ENCODE results near the gene RIMS1. TPM values are rescaled to one million over a fixed set of nuclear protein-coding genes. Genes with fewer than 3 reads are reported as not detected.

RIMS1 gene
- total RNA-seq, 1 donor from 2014 or later = 2.2 TPM

DNA sequence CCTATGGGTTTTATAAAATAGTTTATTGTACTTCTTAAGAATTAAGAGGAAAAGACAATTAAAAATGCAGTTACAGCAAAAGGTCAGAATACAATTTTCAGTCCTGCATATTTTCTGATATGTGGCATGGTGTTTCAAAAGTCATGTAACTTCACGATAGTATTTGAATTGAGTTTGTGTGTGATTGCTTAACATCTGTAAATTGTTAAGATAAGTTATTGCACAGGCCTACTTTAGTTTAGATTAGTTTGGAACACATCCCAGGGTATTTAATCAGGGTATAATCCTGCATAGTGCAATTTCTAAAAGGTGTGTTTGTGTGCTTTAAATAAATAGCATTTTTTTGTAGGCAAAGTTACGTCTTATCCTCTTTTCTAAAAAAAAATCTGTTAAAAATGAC lies 289.6 kb downstream of the RIMS1 start:
- DNase-seq (ENCODE audit: low read depth) (peak; percentile 2), FAIRE-seq (no peak)
- H3K4me3 ChIP-seq (ENCODE audit: insufficient read depth, low read depth, low read length) = no peak overlapping the region
- H3K9ac ChIP-seq (ENCODE audit: low read length) = no peak overlapping the region
- TF ChIP-seq EZH2 (IDR thresholded peaks at IDR 0.05; ENCODE audit: insufficient read depth, low read length) = no peak
- TF ChIP-seq, protein P1, sequence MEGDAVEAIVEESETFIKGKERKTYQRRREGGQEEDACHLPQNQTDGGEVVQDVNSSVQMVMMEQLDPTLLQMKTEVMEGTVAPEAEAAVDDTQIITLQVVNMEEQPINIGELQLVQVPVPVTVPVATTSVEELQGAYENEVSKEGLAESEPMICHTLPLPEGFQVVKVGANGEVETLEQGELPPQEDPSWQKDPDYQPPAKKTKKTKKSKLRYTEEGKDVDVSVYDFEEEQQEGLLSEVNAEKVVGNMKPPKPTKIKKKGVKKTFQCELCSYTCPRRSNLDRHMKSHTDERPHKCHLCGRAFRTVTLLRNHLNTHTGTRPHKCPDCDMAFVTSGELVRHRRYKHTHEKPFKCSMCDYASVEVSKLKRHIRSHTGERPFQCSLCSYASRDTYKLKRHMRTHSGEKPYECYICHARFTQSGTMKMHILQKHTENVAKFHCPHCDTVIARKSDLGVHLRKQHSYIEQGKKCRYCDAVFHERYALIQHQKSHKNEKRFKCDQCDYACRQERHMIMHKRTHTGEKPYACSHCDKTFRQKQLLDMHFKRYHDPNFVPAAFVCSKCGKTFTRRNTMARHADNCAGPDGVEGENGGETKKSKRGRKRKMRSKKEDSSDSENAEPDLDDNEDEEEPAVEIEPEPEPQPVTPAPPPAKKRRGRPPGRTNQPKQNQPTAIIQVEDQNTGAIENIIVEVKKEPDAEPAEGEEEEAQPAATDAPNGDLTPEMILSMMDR (IDR thresholded peaks at IDR 0.05; ENCODE audit: insufficient read depth, low read depth, low read length) = no peak
- no peaks in the 10 kb centered on the region for H3K27me3 ChIP-seq (ENCODE audit: insufficient read depth, low read length)
- H3K9me3 Mint-ChIP-seq (ENCODE audit: unreplicated experiment) = peaks cover 2% of the 10 kb centered on the region
- no peaks in the 10 kb centered on the region for H3K79me2 ChIP-seq (ENCODE audit: insufficient read depth, low read length)
- H3K36me3 ChIP-seq (ENCODE audit: insufficient read depth, low read length) = no peaks in the 10 kb centered on the region
- H3K9me3 ChIP-seq (ENCODE audit: insufficient read depth, low read depth, low read length) = no peaks in the 10 kb centered on the region
- no peaks in the 10 kb centered on the region for H4K20me1 ChIP-seq (ENCODE audit: insufficient read depth, low read length)
- H3K36me3 Mint-ChIP-seq (ENCODE audit: low read depth, unreplicated experiment) = no peaks in the 10 kb centered on the region
- peaks cover 8% of the 10 kb centered on the region for H3K27me3 Mint-ChIP-seq (ENCODE audit: low read depth, unreplicated experiment)
- H3K4me3 Mint-ChIP-seq (ENCODE audit: unreplicated experiment) = no peak overlapping the region
- H3K27ac ChIP-seq (ENCODE audit: low read depth, low read length) = no peak overlapping the region
- H3K4me1 ChIP-seq (ENCODE audit: insufficient read depth, low read length) = no peaks in the 10 kb centered on the region
- no peak overlapping the region for H3K27ac Mint-ChIP-seq (ENCODE audit: unreplicated experiment)
- H3K4me2 ChIP-seq (ENCODE audit: low read length) = no peak overlapping the region
- no peaks in the 10 kb centered on the region for H3K4me1 Mint-ChIP-seq (ENCODE audit: low read depth, unreplicated experiment)
- H2AFZ ChIP-seq (ENCODE audit: low read depth, low read length) = no peak overlapping the region

DNA sequence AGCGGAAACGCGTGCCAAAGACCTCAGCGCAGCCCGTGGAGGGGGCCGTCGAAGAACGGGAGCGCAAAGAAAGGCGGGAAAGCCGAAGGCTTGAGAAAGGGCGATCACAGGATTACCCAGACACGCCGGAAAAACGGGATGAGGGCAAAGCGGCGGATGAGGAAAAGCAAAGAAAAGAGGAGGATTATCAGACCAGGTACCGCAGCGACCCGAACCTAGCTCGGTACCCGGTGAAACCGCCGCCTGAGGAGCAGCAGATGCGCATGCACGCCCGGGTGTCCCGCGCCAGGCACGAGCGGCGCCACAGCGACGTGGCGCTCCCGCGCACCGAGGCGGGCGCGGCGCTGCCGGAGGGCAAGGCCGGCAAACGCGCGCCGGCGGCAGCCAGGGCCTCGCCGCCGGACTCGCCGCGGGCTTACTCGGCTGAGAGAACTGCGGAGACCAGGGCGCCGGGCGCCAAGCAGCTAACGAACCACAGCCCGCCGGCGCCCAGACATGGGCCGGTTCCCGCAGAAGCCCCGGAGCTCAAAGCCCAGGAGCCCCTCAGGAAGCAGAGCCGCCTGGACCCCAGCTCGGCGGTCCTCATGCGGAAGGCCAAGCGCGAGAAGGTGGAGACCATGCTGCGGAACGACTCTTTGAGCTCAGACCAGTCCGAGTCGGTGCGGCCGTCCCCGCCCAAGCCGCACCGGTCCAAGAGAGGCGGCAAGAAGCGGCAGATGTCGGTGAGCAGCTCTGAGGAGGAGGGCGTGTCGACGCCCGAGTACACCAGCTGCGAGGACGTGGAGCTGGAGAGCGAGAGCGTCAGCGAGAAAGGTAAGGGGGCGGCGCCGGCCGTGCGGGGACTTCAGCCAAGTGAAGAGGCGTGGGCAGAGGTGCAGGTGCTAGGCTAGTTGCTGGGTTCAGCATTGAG lies 296.2 kb downstream of the RIMS1 start:
- H3K27ac ChIP-seq (ENCODE audit: low read depth, low read length) = no peak overlapping the region
- H3K9ac ChIP-seq (ENCODE audit: low read length) = peak overlapping the region; percentile 80
- DNase-seq (ENCODE audit: low read depth) (peak; percentile 40), FAIRE-seq (no peak)
- H3K4me1 ChIP-seq (ENCODE audit: insufficient read depth, low read length) = peaks cover 6% of the 10 kb centered on the region
- H3K9me3 ChIP-seq (ENCODE audit: insufficient read depth, low read depth, low read length) = no peaks in the 10 kb centered on the region
- no peaks in the 10 kb centered on the region for H4K20me1 ChIP-seq (ENCODE audit: insufficient read depth, low read length)
- H3K4me3 ChIP-seq (ENCODE audit: insufficient read depth, low read depth, low read length) = peak overlapping the region; percentile 73
- peak overlapping the region; percentile 99 for H3K4me2 ChIP-seq (ENCODE audit: low read length)
- H3K36me3 ChIP-seq (ENCODE audit: insufficient read depth, low read length) = no peaks in the 10 kb centered on the region
- TF ChIP-seq EZH2 (IDR thresholded peaks at IDR 0.05; ENCODE audit: insufficient read depth, low read length) = peak; percentile 62
- TF ChIP-seq, protein P1 (IDR thresholded peaks at IDR 0.05; ENCODE audit: insufficient read depth, low read depth, low read length) = no peak
- peak overlapping the region; percentile 94 for H3K4me3 Mint-ChIP-seq (ENCODE audit: unreplicated experiment)
- H2AFZ ChIP-seq (ENCODE audit: low read depth, low read length) = peak overlapping the region; percentile 97
- H3K4me1 Mint-ChIP-seq (ENCODE audit: low read depth, unreplicated experiment) = peaks cover 3% of the 10 kb centered on the region
- H3K27ac Mint-ChIP-seq (ENCODE audit: unreplicated experiment) = peak overlapping the region; percentile 28
- H3K27me3 Mint-ChIP-seq (ENCODE audit: low read depth, unreplicated experiment) = peaks cover 31% of the 10 kb centered on the region
- peaks cover 3% of the 10 kb centered on the region for H3K36me3 Mint-ChIP-seq (ENCODE audit: low read depth, unreplicated experiment)
- H3K9me3 Mint-ChIP-seq (ENCODE audit: unreplicated experiment) = peaks cover under 1% of the 10 kb centered on the region
- no peaks in the 10 kb centered on the region for H3K79me2 ChIP-seq (ENCODE audit: insufficient read depth, low read length)
- peaks cover 11% of the 10 kb centered on the region for H3K27me3 ChIP-seq (ENCODE audit: insufficient read depth, low read length)

DNA sequence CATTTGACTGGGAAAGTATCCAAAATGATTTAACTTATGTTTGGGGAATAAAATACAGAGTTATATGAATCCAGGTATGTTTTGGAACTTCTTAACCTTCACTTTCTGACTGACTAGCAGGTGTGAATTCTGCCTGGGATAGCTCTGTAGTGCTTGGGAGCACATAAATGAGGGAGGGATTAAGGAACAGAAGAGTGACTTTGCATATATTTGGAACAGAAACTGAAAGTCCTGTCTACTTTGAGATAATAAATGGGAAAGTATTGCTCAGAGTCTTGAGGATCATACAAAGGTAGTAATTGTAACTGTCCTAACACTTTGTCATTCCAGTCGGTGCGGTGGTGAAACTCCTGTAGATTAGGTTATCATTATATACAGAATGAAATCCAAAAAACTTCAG lies 317.6 kb downstream of the RIMS1 start:
- Histone ChIP-seq H3K79me2 (ENCODE audit: insufficient read depth, low read length) (no peaks in the 10 kb centered on the region), H3K9me3 (ENCODE audit: insufficient read depth, low read depth, low read length) (no peaks in the 10 kb centered on the region), H3K4me1 (ENCODE audit: insufficient read depth, low read length) (no peaks in the 10 kb centered on the region), H3K4me3 (ENCODE audit: insufficient read depth, low read depth, low read length) (no peak overlapping the region), H3K27ac (ENCODE audit: low read depth, low read length) (no peak overlapping the region), H3K27me3 (ENCODE audit: insufficient read depth, low read length) (no peaks in the 10 kb centered on the region), H2AFZ (ENCODE audit: low read depth, low read length) (no peak overlapping the region), H3K4me2 (ENCODE audit: low read length) (no peak overlapping the region), H3K9ac (ENCODE audit: low read length) (no peak overlapping the region), H3K36me3 (ENCODE audit: insufficient read depth, low read length) (no peaks in the 10 kb centered on the region), H4K20me1 (ENCODE audit: insufficient read depth, low read length) (no peaks in the 10 kb centered on the region)
- H3K36me3 Mint-ChIP-seq (ENCODE audit: low read depth, unreplicated experiment) = no peaks in the 10 kb centered on the region
- H3K27ac Mint-ChIP-seq (ENCODE audit: unreplicated experiment) = no peak overlapping the region
- DNase-seq (ENCODE audit: low read depth) (no peak), FAIRE-seq (no peak)
- no peak overlapping the region for H3K4me3 Mint-ChIP-seq (ENCODE audit: unreplicated experiment)
- H3K9me3 Mint-ChIP-seq (ENCODE audit: unreplicated experiment) = no peaks in the 10 kb centered on the region
- H3K4me1 Mint-ChIP-seq (ENCODE audit: low read depth, unreplicated experiment) = no peaks in the 10 kb centered on the region
- TF ChIP-seq EZH2 (IDR thresholded peaks at IDR 0.05; ENCODE audit: insufficient read depth, low read length) = no peak
- TF ChIP-seq, protein P1 (IDR thresholded peaks at IDR 0.05; ENCODE audit: insufficient read depth, low read depth, low read length) = no peak
- no peaks in the 10 kb centered on the region for H3K27me3 Mint-ChIP-seq (ENCODE audit: low read depth, unreplicated experiment)

Data from astrocyte (in vitro differentiated cells and primary cell).